ENCODE data around the gene TMEM202.
"Not testable (repeated sequence)": the region's sequence is repeated elsewhere in the genome, so short reads cannot be mapped to it uniquely, and the experiment has no call there.

TMEM202 gene

GRCh38 chr15:72404356-72404755, 6.3 kb downstream of the TMEM202 start:
- DNase-seq = no peak

GRCh38 chr15:72404841-72405240, 6.7 kb downstream of the TMEM202 start:
- DNase-seq = no peak

GRCh38 chr15:72406936-72407335, 8.8 kb downstream of the TMEM202 start:
- DNase-seq = no peak

- DNase-seq = no peak
Observed at GRCh38 chr15:72411111-72411510, 13.0 kb downstream of the TMEM202 start.

- no peak for DNase-seq
Observed at GRCh38 chr15:72411544-72411943, 13.4 kb downstream of the TMEM202 start.

- not testable (repeated sequence) for DNase-seq
Observed at GRCh38 chr15:72413337-72413736, 15.2 kb downstream of the TMEM202 start.

GRCh38 chr15:72415304-72415703, 17.2 kb downstream of the TMEM202 start:
- DNase-seq = no peak

- DNase-seq = not testable (repeated sequence)
Observed at GRCh38 chr15:72419768-72420167, 21.7 kb downstream of the TMEM202 start.

GRCh38 chr15:72420576-72420975, 22.5 kb downstream of the TMEM202 start:
- DNase-seq = no peak

GRCh38 chr15:72421484-72421883, 23.4 kb downstream of the TMEM202 start:
- DNase-seq = peak; percentile 1

- DNase-seq = no peak
Observed at GRCh38 chr15:72423256-72423655, 25.2 kb downstream of the TMEM202 start.

- DNase-seq = no peak
Observed at GRCh38 chr15:72426753-72427152, 28.6 kb downstream of the TMEM202 start.

- no peak for DNase-seq
Observed at GRCh38 chr15:72437650-72438316, 39.7 kb downstream of the TMEM202 start.

GRCh38 chr15:72442848-72443247, 44.7 kb downstream of the TMEM202 start:
- DNase-seq = not testable (repeated sequence)

- no peak for DNase-seq
Observed at GRCh38 chr15:72445426-72445825, 47.3 kb downstream of the TMEM202 start.

- no peak for DNase-seq
Observed at GRCh38 chr15:72450805-72451204, 52.7 kb downstream of the TMEM202 start.

GRCh38 chr15:72451224-72451623, 53.1 kb downstream of the TMEM202 start:
- no peak for DNase-seq

GRCh38 chr15:72456684-72457083, 58.6 kb downstream of the TMEM202 start:
- DNase-seq = no peak
